NB4 (cell line): Measurements from ENCODE around the gene SMPD3.

Source experiments
- CTCF ChIP-seq: IDR thresholded peaks from one replicate; pipeline ENCODE4 v1.5.1; 2012; ENCODE audit warnings: low read depth, low read length
- MAX ChIP-seq: IDR thresholded peaks from 2 replicates; pipeline ENCODE4 v1.6.1; 2011; ENCODE audit warnings: low read depth, low read length
- POLR2A ChIP-seq: IDR thresholded peaks from 2 replicates; pipeline ENCODE4 v1.6.1; 2011; ENCODE audit warnings: mild to moderate bottlenecking; ENCODE audit not compliant: insufficient read length; ENCODE audit errors: extremely low read depth

- no peak for TF ChIP-seq POLR2A
- no peak for TF ChIP-seq CTCF
- TF ChIP-seq MAX, result no peak
These were observed 33.3 kb upstream of the SMPD3 start for GRCh38 chr16:68481636-68482035.
